ENCODE measurements around the gene SMARCAL1. TPM values are rescaled to one million over a fixed set of nuclear protein-coding genes. Genes with fewer than 3 reads are reported as not detected.

The SMARCAL1 gene
- 10 to 100 TPM; 11.9 to 18.7 (median 14.8) TPM for total RNA-seq

- WGBS, 2 donors = 5 to 6% methylated on average over 53 to 56 of the region's 56 CpGs
- TF ChIP-seq CTCF (IDR thresholded peaks at IDR 0.05) = no peak
- no peak for TF ChIP-seq POLR2A (IDR thresholded peaks at IDR 0.05)
- H3K4me3 ChIP-seq (ENCODE audit: low read depth, poor library complexity, severe bottlenecking) = peak within 1 kb of the TSS; percentile 52
- intact Hi-C loops (cut with DNase I; ENCODE audit: low total_unique reads) = no loop called here
- peak; percentile 99 to 100 for DNase-seq (ENCODE audit: low spot score in 2 of 2)
Observed at GRCh38 chr2:216412022-216412999, at the start of gene SMARCAL1. TSS of gene SMARCAL1 (plus strand) at chr2:216412484. CDS start at chr2:216414705, 2,221 bp downstream.

- WGBS, 2 donors = 24 to 36% methylated on average over 2 of the region's 2 CpGs
- no peak overlapping the region for H3K4me3 ChIP-seq (ENCODE audit: low read depth, poor library complexity, severe bottlenecking)
- DNase-seq (ENCODE audit: low spot score in 2 of 2) = no peak
- intact Hi-C loops (cut with DNase I; ENCODE audit: low total_unique reads) = no loop called here
- no peak for TF ChIP-seq POLR2A (IDR thresholded peaks at IDR 0.05)
- TF ChIP-seq CTCF (IDR thresholded peaks at IDR 0.05) = no peak
Observed at GRCh38 chr2:216362730-216363129, 49.6 kb upstream of the SMARCAL1 start.

GRCh38 chr2:216363221-216363620 lies 49.1 kb upstream of the SMARCAL1 start:
- no peak for DNase-seq (ENCODE audit: low spot score in 2 of 2)
- 41 to 56% methylated on average over 3 of the region's 3 CpGs for WGBS, 2 donors
- intact Hi-C loops (cut with DNase I; ENCODE audit: low total_unique reads) = no loop called here
- H3K4me3 ChIP-seq (ENCODE audit: low read depth, poor library complexity, severe bottlenecking) = no peak overlapping the region
- TF ChIP-seq CTCF (IDR thresholded peaks at IDR 0.05) (no peak), POLR2A (IDR thresholded peaks at IDR 0.05) (no peak)

GRCh38 chr2:216365518-216365917 lies 46.8 kb upstream of the SMARCAL1 start:
- intact Hi-C loops (cut with DNase I; ENCODE audit: low total_unique reads) = no loop called here
- no peak for TF ChIP-seq POLR2A (IDR thresholded peaks at IDR 0.05)
- TF ChIP-seq CTCF (IDR thresholded peaks at IDR 0.05) = no peak
- DNase-seq (ENCODE audit: low spot score in 2 of 2) = no peak
- 68 to 77% methylated on average over 2 of the region's 2 CpGs for WGBS, 2 donors
- H3K4me3 ChIP-seq (ENCODE audit: low read depth, poor library complexity, severe bottlenecking) = no peak overlapping the region

GRCh38 chr2:216366777-216367471 lies 45.4 kb upstream of the SMARCAL1 start:
- WGBS, 2 donors = 36 to 53% methylated on average over 5 of the region's 5 CpGs
- no peak for DNase-seq (ENCODE audit: low spot score in 2 of 2)
- TF ChIP-seq CTCF (IDR thresholded peaks at IDR 0.05) = no peak
- TF ChIP-seq POLR2A (IDR thresholded peaks at IDR 0.05) = no peak
- no peak overlapping the region for H3K4me3 ChIP-seq (ENCODE audit: low read depth, poor library complexity, severe bottlenecking)
- intact Hi-C loops (cut with DNase I; ENCODE audit: low total_unique reads) = no loop called here
